ENCODE measurements around the gene STXBP2.

GRCh38 chr19:7636317-7636690, 606 bp upstream of the STXBP2 start:
- TF ChIP-seq CTCF (IDR thresholded peaks at IDR 0.05) (no peak), POLR2A (IDR thresholded peaks at IDR 0.05) (no peak)

Data from uterus (tissue), 2 donors.